Measurements from ENCODE around the gene ZNF281. TPM values are rescaled to one million over a fixed set of nuclear protein-coding genes. Genes with fewer than 3 reads are reported as not detected.

The ZNF281 gene
- total and polyA plus RNA-seq, 2 of the 4 experiments (the other 2 are of a cell fraction), result 7.0 to 37.5 TPM

DNA sequence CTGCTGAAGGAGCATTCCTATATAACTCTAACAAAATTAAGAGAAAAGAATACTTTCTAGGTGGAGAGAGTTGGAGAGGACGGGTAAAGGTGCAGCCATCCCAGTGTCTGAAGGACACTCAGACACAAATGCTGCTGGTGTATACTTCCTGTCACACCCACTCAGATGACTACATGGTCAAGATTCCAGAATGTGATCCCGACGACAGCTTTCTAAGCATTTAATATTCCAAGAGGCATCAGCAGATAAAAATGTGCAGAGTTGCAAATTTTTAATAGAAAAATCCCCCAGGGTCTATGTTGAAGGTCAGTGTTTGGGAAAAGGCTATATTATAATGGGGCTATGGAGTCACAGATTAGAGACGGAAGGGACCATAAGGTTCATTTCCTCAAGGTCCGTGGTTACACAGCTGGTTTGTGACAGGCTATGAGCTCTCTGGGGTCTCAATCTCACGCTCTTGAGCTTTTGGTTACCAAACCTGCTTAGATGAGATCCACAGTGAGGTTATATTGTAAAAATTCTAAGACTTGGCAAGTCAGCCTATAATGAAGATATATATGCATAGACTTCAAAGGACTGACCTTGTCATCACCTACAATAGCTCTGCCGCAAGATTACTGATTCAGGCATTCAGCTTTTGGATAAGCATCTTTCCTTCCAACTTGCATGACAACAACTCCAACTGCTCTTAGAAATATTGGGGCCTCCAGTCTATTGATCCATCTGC is 35.1 kb downstream of the ZNF281 start:
- Histone ChIP-seq H2BK15ac (ENCODE audit: low read depth, low read length) (peak overlapping the region; percentile 43), H3K4me1 (ENCODE audit: control insufficient read depth, insufficient read depth, low read length) (peaks cover 4% of the 10 kb centered on the region), H3K4me3 (ENCODE audit: insufficient read depth, low read depth, low read length) (no peak overlapping the region), H3K14ac (replicated peaks; ENCODE audit: low read depth, low read length) (peak overlapping the region; percentile 84), H3K9ac (ENCODE audit: low read depth, low read length) (no peak overlapping the region), H3K27me3 (ENCODE audit: control insufficient read depth, insufficient read depth, low read length) (no peaks in the 10 kb centered on the region), H4K5ac (ENCODE audit: low read depth, low read length) (peak overlapping the region; percentile 60; the same call in 1 of the 2 replicates), H3K79me1 (ENCODE audit: low read depth in 1 of 2, low read length in 2 of 2) (0 out of 4 replicates have a peak, but pooled peaks cover 0 to 3% of the 10 kb centered on the region in 2 experiments), H3K9me1 (ENCODE audit: insufficient read depth, low read length) (peaks cover 7% of the 10 kb centered on the region), H4K91ac (ENCODE audit: insufficient read depth, low read depth, low read length) (peak overlapping the region; percentile 60), H2AK9ac (replicated peaks; ENCODE audit: low read depth, low read length, poor library complexity) (no peak overlapping the region), H3K9me3 (ENCODE audit: control insufficient read depth, insufficient read depth, low read length) (no peaks in the 10 kb centered on the region), H3K4me2 (ENCODE audit: low read depth, low read length) (no peak overlapping the region; the same call in 1 of the 2 replicates), H3K36me3 (ENCODE audit: control insufficient read depth, insufficient read depth, low read length) (no peaks in the 10 kb centered on the region), H2BK20ac (ENCODE audit: low read depth, low read length) (peak overlapping the region; percentile 70; the same call in 1 of the 2 replicates), H3K56ac (ENCODE audit: extremely low read depth, insufficient read depth, low read length) (no peak overlapping the region), H2BK120ac (ENCODE audit: low read depth, low read length) (peak overlapping the region; percentile 60; the same call in 1 of the 2 replicates), H3K4ac (ENCODE audit: low read depth, low read length) (peak overlapping the region; percentile 74), H2AK5ac (ENCODE audit: low read depth, low read length) (peak overlapping the region; percentile 65; the same call in 1 of the 2 replicates), H2AFZ (replicated peaks; ENCODE audit: low read length, poor library complexity) (peak overlapping the region; percentile 65), H4K8ac (ENCODE audit: low read depth in 2 of 2, low read length in 2 of 2) (peak overlapping the region; percentile 57 to 69), H3K27ac (ENCODE audit: insufficient read depth, low read length) (no peak overlapping the region), H3K18ac (ENCODE audit: low read depth, low read length) (peak overlapping the region; percentile 76; the same call in 1 of the 2 replicates), H4K20me1 (ENCODE audit: insufficient read depth, low read length) (no peaks in the 10 kb centered on the region), H3K23ac (ENCODE audit: low read depth, low read length) (peak overlapping the region; percentile 85; the same call in 1 of the 2 replicates), H2BK5ac (ENCODE audit: low read depth, low read length, poor library complexity, severe bottlenecking) (peak overlapping the region; percentile 95)
- TF ChIP-seq NFE2L2 (IDR thresholded peaks at IDR 0.05; ENCODE audit: low read depth, low read length) (no peak), MAFK (IDR thresholded peaks at IDR 0.05; ENCODE audit: low read depth, low read length) (peak; percentile 88), CHD1 (IDR thresholded peaks at IDR 0.05; ENCODE audit: low read depth, low read length) (no peak), POLR2A (IDR thresholded peaks at IDR 0.05; ENCODE audit: low read depth, low read length) (no peak), USF2 (IDR thresholded peaks at IDR 0.05; ENCODE audit: low read depth, low read length) (no peak)
- TF ChIP-seq, protein P1, sequence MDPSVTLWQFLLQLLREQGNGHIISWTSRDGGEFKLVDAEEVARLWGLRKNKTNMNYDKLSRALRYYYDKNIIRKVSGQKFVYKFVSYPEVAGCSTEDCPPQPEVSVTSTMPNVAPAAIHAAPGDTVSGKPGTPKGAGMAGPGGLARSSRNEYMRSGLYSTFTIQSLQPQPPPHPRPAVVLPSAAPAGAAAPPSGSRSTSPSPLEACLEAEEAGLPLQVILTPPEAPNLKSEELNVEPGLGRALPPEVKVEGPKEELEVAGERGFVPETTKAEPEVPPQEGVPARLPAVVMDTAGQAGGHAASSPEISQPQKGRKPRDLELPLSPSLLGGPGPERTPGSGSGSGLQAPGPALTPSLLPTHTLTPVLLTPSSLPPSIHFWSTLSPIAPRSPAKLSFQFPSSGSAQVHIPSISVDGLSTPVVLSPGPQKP (IDR thresholded peaks at IDR 0.05; ENCODE audit: borderline replicate concordance, low read depth, low read length), result no peak
- WGBS, 2 experiments (ENCODE audit: extremely low coverage in 2 of 2, insufficient read length in 1 of 2), result 92% methylated on average over 2 of the region's 7 CpGs; no CpG with 5 or more reads in 1 of the 2 experiments
- POLR2A ChIA-PET (ENCODE audit: unreplicated experiment), result no interaction called here
- no peak for ATAC-seq (ENCODE audit: low read depth)
- intact Hi-C loops (cut with micrococcal nuclease) (no loop called here), dilution Hi-C loops (cut with HindIII; ENCODE audit: low sequenced_read_pairs, unreplicated experiment) (no loop called here), in situ Hi-C loops (cut with MboI; ENCODE audit: low sequenced_read_pairs) (no loop called here)
- CTCF ChIA-PET, result interaction anchor here (1.8 kb wide), 1 partner anchor 12 kb away, joined by 4 read pairs; no protein-coding TSS in a partner anchor
- BruUV-seq (replicated peaks), result no TSS peak
- DNase-seq, result peak; percentile 21
